Bronchial epithelial cell (primary cell): ENCODE results near the gene NME7. TPM values are rescaled to one million over a fixed set of nuclear protein-coding genes. Genes with fewer than 3 reads are reported as not detected.

Experiments
- DNase-seq: peaks from one replicate; pipeline ENCODE4 v3.0.0-alpha.2; 2010; ENCODE audit warnings: low read depth
- FAIRE-seq: peaks from 2 replicates; lab custom pipeline; 2011; peaks lifted over from hg19 to GRCh38; lab: Jason Lieb, UNC
- H3K27me3 ChIP-seq: 2 replicates; pipeline ENCODE4 v1.5.1; 2011; ENCODE audit warnings: low read length; ENCODE audit not compliant: control insufficient read depth, insufficient read depth
- H3K36me3 ChIP-seq: 2 replicates; pipeline ENCODE4 v1.5.1; 2011; ENCODE audit warnings: low read length; ENCODE audit not compliant: control insufficient read depth, insufficient read depth
- H3K4me3 ChIP-seq: 2 replicates; pipeline ENCODE4 v1.5.1; 2011; ENCODE audit warnings: mild to moderate bottlenecking, low read depth, low read length, control low read depth
- total RNA-seq: library from RNA; depleted of rRNA; stranded (reverse); fragments of >200 nt; gene quantifications from 2 replicates; pipeline ENCODE4 v1.2.1, GENCODE V29; 2014
- TF ChIP-seq, protein P1 (sequence below): IDR thresholded peaks from 2 replicates; pipeline ENCODE4 v1.5.1; 2011; ENCODE audit warnings: mild to moderate bottlenecking, moderate library complexity, low read length, control low read depth, inconsistent platforms; ENCODE audit not compliant: insufficient read depth, severe bottlenecking

NME7 gene
- total RNA-seq, 1 donor from 2014 or later: 11.6 TPM

DNA sequence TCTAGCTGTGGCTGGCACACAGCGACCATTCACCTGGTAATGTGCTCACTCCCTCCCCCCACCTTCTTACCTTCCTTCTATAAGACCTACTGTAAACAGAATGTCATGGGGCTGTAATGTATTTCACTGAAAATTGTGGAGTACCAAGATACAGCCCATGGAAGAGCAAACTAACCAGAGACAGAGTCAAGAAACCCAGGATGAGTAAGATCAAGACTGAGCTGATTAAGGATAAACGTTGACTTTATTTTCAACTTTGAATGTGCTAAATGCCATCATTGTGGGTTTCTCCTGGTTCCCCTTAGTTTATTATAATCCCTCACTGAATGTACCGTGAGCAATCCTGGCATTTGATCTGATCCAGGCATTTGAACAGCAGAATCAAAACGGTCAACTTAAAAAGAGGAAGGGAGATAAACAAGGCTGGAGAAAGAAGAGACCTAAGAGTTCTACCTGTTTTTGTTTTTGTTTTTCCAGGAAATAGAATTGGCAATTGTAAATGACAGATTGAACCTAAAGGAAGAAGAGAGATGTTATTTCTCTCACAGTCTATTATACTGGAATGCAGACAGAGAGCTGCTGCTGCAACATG lies 277.2 kb downstream of the NME7 start:
- no peak overlapping the region for H3K4me3 ChIP-seq
- FAIRE-seq (no peak), DNase-seq (no peak)
- no peaks in the 10 kb centered on the region for H3K27me3 ChIP-seq
- TF ChIP-seq, protein P1, sequence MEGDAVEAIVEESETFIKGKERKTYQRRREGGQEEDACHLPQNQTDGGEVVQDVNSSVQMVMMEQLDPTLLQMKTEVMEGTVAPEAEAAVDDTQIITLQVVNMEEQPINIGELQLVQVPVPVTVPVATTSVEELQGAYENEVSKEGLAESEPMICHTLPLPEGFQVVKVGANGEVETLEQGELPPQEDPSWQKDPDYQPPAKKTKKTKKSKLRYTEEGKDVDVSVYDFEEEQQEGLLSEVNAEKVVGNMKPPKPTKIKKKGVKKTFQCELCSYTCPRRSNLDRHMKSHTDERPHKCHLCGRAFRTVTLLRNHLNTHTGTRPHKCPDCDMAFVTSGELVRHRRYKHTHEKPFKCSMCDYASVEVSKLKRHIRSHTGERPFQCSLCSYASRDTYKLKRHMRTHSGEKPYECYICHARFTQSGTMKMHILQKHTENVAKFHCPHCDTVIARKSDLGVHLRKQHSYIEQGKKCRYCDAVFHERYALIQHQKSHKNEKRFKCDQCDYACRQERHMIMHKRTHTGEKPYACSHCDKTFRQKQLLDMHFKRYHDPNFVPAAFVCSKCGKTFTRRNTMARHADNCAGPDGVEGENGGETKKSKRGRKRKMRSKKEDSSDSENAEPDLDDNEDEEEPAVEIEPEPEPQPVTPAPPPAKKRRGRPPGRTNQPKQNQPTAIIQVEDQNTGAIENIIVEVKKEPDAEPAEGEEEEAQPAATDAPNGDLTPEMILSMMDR: no peak
- H3K36me3 ChIP-seq: no peaks in the 10 kb centered on the region

DNA sequence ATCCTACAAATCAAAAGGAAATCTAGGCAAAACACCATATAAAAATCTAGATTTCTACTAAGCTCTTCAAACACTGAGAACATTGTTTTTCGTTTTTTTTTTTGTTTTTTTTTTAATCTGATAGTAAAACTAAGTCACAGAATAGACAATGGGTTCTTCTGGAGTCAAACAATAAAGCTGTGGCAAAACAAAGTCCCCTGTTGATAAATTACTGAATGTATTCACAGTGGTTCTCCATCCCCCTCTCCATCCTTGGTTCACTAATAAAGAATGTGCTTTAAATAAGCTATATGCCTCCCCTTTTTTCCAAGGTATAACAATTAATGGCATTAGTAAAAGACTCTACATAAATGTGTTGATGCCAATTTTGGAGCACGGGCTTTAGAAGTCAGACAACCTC lies 277.8 kb downstream of the NME7 start:
- TF ChIP-seq, protein P1: no peak
- Histone ChIP-seq H3K27me3 (no peaks in the 10 kb centered on the region), H3K4me3 (no peak overlapping the region), H3K36me3 (no peaks in the 10 kb centered on the region)
- no peak for FAIRE-seq
- DNase-seq: no peak

DNA sequence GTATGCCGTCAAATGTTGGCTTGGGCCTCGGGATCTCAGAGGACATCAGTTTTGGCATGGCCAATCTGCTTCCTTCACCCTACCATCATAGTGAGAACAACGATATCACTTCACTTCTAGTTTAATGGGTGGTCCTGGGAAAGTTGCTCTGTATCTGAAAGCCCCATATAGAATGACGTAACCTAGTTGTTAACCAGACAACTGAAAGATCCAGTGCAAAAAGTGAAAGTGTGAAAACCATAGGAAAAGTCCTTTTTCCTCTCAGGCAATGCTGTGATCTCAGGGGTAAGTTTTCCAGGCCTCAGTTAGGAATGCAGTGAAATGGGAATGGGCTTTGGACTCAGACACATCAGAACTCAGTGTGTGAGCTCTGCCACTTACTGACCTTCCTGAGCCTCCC lies 279.7 kb downstream of the NME7 start:
- H3K27me3 ChIP-seq: no peaks in the 10 kb centered on the region
- FAIRE-seq: no peak
- TF ChIP-seq, protein P1: no peak

DNA sequence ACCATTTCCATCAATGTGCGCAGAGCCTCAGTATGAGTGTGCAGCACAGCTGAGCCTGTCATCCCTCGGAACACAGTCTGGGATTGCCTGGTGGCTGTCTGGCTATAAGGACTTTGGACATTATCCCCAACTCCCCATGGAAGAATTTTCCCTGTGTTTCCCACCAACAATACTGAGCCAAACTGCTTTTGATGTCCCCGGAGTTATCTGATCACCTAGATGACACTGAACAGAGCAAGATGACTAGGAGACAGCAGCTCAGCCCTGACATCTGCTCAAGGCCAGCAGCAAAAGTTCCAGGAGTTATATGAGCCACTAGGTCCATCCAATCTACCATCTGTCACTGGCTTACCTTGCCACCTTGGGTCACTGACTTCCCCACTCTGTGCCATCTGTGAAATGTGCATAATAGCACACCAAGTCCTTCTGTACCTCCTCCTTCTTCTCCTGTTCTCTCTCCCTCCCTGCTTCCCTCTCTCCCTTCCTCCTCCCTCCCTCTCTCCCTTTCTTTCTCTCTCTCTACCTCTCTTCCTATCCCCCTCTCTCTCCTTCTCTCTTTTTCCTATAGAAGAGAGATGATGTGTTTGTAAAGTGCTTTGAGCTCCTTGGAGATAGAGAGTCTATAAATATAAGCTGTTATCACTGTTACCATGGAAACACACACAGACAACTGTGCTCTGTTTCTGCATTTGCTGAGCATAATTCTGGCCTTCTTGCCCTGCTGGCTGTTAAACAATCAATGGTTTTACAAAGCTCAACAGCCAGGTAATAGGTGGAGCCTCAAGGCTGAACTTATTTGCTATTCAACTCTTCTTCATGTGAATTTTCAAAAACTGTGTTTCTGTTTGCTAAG lies 280.8 kb downstream of the NME7 start:
- DNase-seq: no peak
- no peak for FAIRE-seq
- no peaks in the 10 kb centered on the region for H3K36me3 ChIP-seq
- H3K4me3 ChIP-seq: no peak overlapping the region
- H3K27me3 ChIP-seq: no peaks in the 10 kb centered on the region
- TF ChIP-seq, protein P1: no peak

More for the DNA sequence above, 279.7 kb downstream of the NME7 start:
- H3K4me3 ChIP-seq: no peak overlapping the region
- no peaks in the 10 kb centered on the region for H3K36me3 ChIP-seq
- no peak for DNase-seq

DNA sequence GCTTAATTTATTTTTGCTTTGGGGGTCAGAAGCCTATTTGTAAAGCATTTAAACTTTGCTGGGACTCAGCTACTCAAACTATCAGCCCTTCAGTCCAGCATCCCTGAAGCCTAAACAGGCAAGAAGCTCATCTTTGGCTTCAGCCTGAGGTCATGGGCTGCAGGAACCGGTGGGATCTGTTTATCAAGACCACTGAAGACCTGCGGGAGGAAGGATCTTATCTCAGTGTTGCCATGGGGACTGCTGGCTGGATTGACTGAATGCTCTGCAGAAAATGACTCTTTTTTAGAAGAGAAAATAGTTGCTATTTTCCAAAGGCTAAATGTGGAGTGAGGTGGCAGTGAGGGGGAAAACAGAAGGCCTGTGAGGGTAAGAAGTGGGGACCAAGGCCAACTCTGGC lies 281.7 kb downstream of the NME7 start:
- no peak for DNase-seq
- no peak overlapping the region for H3K4me3 ChIP-seq
- H3K27me3 ChIP-seq: no peaks in the 10 kb centered on the region
- TF ChIP-seq, protein P1: no peak
- no peaks in the 10 kb centered on the region for H3K36me3 ChIP-seq
- FAIRE-seq: no peak

Other genes starting within 250 kb of the NME7 start
- 23.4 and 31.1 TPM in 2 replicates for gene BLZF1, start 398 bp upstream of the NME7 start, total RNA-seq
- gene CCDC181, start 59.7 kb upstream of the NME7 start, total RNA-seq: 0.26 TPM in 1 of 2 replicates, not detected in the other
- 11.9 and 16.8 TPM in 2 replicates for gene SLC19A2, start 118.1 kb upstream of the NME7 start, total RNA-seq
- gene F5, start 218.7 kb upstream of the NME7 start, total RNA-seq: not detected in 2 replicates